Esophagus squamous epithelium (tissue), 4 donors: ENCODE measurements around the gene UMODL1.

Experiments
- CTCF ChIP-seq, 6 experiments: fragments of 450-650 bp in 4 of 6; fragments of 200-600 bp in 2 of 6; sonication (generic) in 2 of 6; IDR thresholded peaks; one replicate each; pipeline ENCODE4 v1.5.1; 2016 to 2019; ENCODE audit warnings: antibody characterized with exemption in 6 of 6, mild to moderate bottlenecking in 4 of 6, moderate library complexity in 4 of 6
- POLR2A ChIP-seq, 4 donors: fragments of 450-650 bp; IDR thresholded peaks; one replicate each; pipeline ENCODE4 v1.6.1; 2017; ENCODE audit warnings: antibody characterized with exemption in 4 of 4, mild to moderate bottlenecking in 4 of 4, moderate library complexity in 3 of 4

- TF ChIP-seq POLR2A (IDR thresholded peaks at IDR 0.05) (no peak), CTCF (IDR thresholded peaks at IDR 0.05) (no peak)
These were observed 80.8 kb downstream of the UMODL1 start for GRCh38 chr21:42151948-42152220.
